HepG2 (cell line): ENCODE measurements around the gene PAFAH1B1. TPM values are rescaled to one million over a fixed set of nuclear protein-coding genes. Genes with fewer than 3 reads are reported as not detected.

Experiments used
- DNMT1 ChIP-seq: sonication (generic); formaldehyde crosslinking; IDR thresholded peaks from 2 replicates; pipeline ENCODE4 v1.5.1; 2020; ENCODE audit warnings: mild to moderate bottlenecking, missing genetic modification reagents
- DPF2 ChIP-seq: sonication (generic); formaldehyde crosslinking; IDR thresholded peaks from 2 replicates; pipeline ENCODE4 v1.4.0; 2020; ENCODE audit warnings: mild to moderate bottlenecking, low read depth, missing genetic modification reagents, borderline replicate concordance
- ELF1 ChIP-seq: sonication (generic); formaldehyde crosslinking; IDR thresholded peaks from 2 replicates; pipeline ENCODE4 v1.4.0; 2020; ENCODE audit warnings: missing genetic modification reagents
- FIP1L1 ChIP-seq: fragments of 200-400 bp; formaldehyde crosslinking; IDR thresholded peaks from 2 replicates; pipeline ENCODE4 v1.6.1; 2018; ENCODE audit warnings: low read depth, mild to moderate bottlenecking, low read length, moderate library complexity, borderline replicate concordance; ENCODE audit not compliant: insufficient read depth
- FOXK1 ChIP-seq: sonication (generic); formaldehyde crosslinking; IDR thresholded peaks from 2 replicates; pipeline ENCODE4 v1.4.0; 2020; ENCODE audit warnings: low read depth, missing genetic modification reagents, borderline replicate concordance
- FOXO1 ChIP-seq: sonication (generic); formaldehyde crosslinking; IDR thresholded peaks from 2 replicates; pipeline ENCODE4 v1.4.0; 2020; ENCODE audit warnings: missing genetic modification reagents
- GABPB1 ChIP-seq: IDR thresholded peaks from 2 replicates; pipeline ENCODE4 v1.6.1; 2016; ENCODE audit warnings: mild to moderate bottlenecking, missing genetic modification reagents, moderate library complexity, missing compliant biosample characterization
- HDAC1 ChIP-seq: sonication (generic); formaldehyde crosslinking; IDR thresholded peaks from 2 replicates; pipeline ENCODE4 v1.5.1; 2020; ENCODE audit warnings: mild to moderate bottlenecking, missing genetic modification reagents
- KLF12 ChIP-seq: sonication (generic); formaldehyde crosslinking; IDR thresholded peaks from 2 replicates; pipeline ENCODE4 v1.4.0; 2020; ENCODE audit warnings: missing genetic modification reagents, borderline replicate concordance
- KLF16 ChIP-seq, 2 experiments: sonication (generic) in 1 of 2; formaldehyde crosslinking in 1 of 2; IDR thresholded peaks; 2 replicates each; pipeline versions ENCODE4 v1.6.1 to v1.8.0; 2016 to 2023; ENCODE audit warnings: missing genetic modification reagents in 2 of 2, missing compliant biosample characterization in 1 of 2
- NBN ChIP-seq: fragments of 450-650 bp; conservative IDR thresholded peaks from 2 replicates; pipeline ENCODE4 v1.6.1; 2017
- POLR2A ChIP-seq, 2 experiments: IDR thresholded peaks; 2 replicates each; pipeline ENCODE4 v1.6.1; 2011; ENCODE audit warnings: low read depth in 2 of 2, low read length in 2 of 2, mild to moderate bottlenecking in 1 of 2, moderate library complexity in 1 of 2; ENCODE audit not compliant: insufficient read depth in 1 of 2
- SALL1 ChIP-seq: sonication (generic); formaldehyde crosslinking; IDR thresholded peaks from 2 replicates; pipeline ENCODE4 v1.8.0; 2022; ENCODE audit warnings: mild to moderate bottlenecking, missing genetic modification reagents
- SP2 ChIP-seq: sonication (generic); formaldehyde crosslinking; IDR thresholded peaks from 2 replicates; pipeline ENCODE4 v1.5.1; 2020; ENCODE audit warnings: mild to moderate bottlenecking, missing genetic modification reagents
- TERF1 ChIP-seq: sonication (generic); formaldehyde crosslinking; IDR thresholded peaks from 2 replicates; pipeline ENCODE4 v1.8.0; 2022; ENCODE audit warnings: mild to moderate bottlenecking, missing genetic modification reagents, moderate library complexity
- THAP11 ChIP-seq: IDR thresholded peaks from 2 replicates; pipeline ENCODE4 v1.6.1; 2016; ENCODE audit warnings: missing biosample characterization, missing genetic modification reagents
- YY1 ChIP-seq: IDR thresholded peaks from 2 replicates; pipeline ENCODE4 v1.6.1; 2011; ENCODE audit warnings: low read length, low read depth, moderate library complexity, mild to moderate bottlenecking; ENCODE audit not compliant: insufficient read depth, insufficient replicate concordance
- ZBTB3 ChIP-seq: sonication (generic); formaldehyde crosslinking; IDR thresholded peaks from 2 replicates; pipeline ENCODE4 v1.4.0; 2020; ENCODE audit warnings: low read depth, mild to moderate bottlenecking, moderate library complexity, missing genetic modification reagents, borderline replicate concordance
- ZFX ChIP-seq: sonication (generic); formaldehyde crosslinking; IDR thresholded peaks from 2 replicates; pipeline ENCODE4 v1.4.0; 2020; ENCODE audit warnings: mild to moderate bottlenecking, low read depth, missing genetic modification reagents, moderate library complexity
- ZGPAT ChIP-seq: IDR thresholded peaks from 2 replicates; pipeline ENCODE4 v1.6.1; 2016; ENCODE audit warnings: mild to moderate bottlenecking
- ZNF333 ChIP-seq: sonication (generic); formaldehyde crosslinking; IDR thresholded peaks from 2 replicates; pipeline ENCODE4 v1.4.0; 2020; ENCODE audit warnings: mild to moderate bottlenecking, missing genetic modification reagents, borderline replicate concordance
- ZNF383 ChIP-seq: sonication (generic); formaldehyde crosslinking; IDR thresholded peaks from 2 replicates; pipeline ENCODE4 v1.4.0; 2020; ENCODE audit warnings: missing genetic modification reagents, mild to moderate bottlenecking, borderline replicate concordance
- ZNF704 ChIP-seq: sonication (generic); formaldehyde crosslinking; IDR thresholded peaks from 2 replicates; pipeline ENCODE4 v1.8.1; 2023; ENCODE audit warnings: mild to moderate bottlenecking, inconsistent platforms, moderate library complexity, missing genetic modification reagents, borderline replicate concordance
- polyA plus RNA-seq, 8 experiments: library from polyadenylated mRNA; depleted of rRNA in 3 of 8; stranded (reverse) in 7 of 8; unstranded in 1 of 8; fragments of >200 nt; fragmentation: Illumina TruSeq in 4 of 8; extraction: Trizol in 4 of 8; gene quantifications; 2 replicates each; pipeline versions ENCODE4 v1.2.1 to v1.2.3, GENCODE V29; 2011 to 2016; ENCODE audit warnings: low read depth in 4 of 8, missing spikeins in 1 of 8, mixed read lengths in 1 of 8; ENCODE audit not compliant: insufficient read depth in 1 of 8
- total RNA-seq, 5 experiments: library from RNA; depleted of rRNA; stranded (reverse); fragments of >200 nt; fragmentation: Illumina TruSeq; extraction: Trizol; gene quantifications; 2 replicates each; pipeline ENCODE4 v1.2.3, GENCODE V29; 2016; ENCODE audit warnings: low read depth in 1 of 5

Gene PAFAH1B1
- total and polyA plus RNA-seq, 2 of the 13 experiments (the other 11 are each of a cell fraction or from before 2014, with no cell fraction given): 46.0 to 64.9 TPM

DNA sequence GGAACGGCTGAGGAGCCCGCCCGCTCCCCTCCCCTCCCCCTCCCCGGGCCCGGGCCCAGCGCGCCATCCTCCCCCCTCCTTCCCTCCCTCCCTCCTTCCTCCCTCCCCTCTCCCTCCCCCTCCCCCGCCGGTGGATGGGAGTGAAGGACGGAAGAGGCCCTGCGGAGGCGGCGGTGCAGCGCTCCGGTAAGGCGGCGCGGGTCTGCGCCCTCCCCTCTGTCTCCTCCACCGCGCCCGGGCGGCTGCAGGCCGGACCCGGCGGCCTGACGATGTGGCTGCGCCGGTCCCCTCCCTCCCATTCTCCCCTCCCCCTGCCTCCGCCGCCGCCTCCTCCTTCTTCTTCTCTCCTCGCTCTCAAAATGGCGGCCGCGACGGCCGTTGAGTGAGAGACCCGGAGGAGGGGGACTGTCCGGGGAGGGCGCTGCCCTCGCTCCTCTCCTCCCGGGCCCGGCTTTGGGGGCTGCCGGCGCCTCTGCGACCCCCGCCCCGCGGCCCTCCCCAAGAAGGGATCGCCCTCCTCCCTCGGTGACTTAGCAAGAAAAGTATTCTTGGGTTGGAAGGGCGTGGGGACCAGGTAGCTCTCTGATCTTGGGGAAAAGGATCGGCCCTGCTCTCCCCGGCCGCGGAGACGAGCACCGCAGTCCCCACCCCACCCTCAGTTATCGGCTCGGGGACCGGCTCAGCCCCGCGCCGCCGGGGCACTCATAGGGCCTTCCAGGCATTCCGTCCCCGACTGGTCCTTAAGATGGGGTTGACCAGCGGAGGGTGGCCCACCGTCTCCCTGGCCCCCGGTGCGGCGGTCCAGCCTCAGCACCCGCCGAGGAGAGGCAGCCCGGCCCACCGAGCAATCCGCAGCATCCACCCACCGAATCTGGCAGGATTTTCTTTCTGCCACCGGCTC, 617 bp downstream of the PAFAH1B1 start (continued):
- TF ChIP-seq ZGPAT (CRISPR knock-in tag) (peak; percentile 41; the same call in 1 of the 2 replicates), SP2 (no peak), HDAC1 (CRISPR knock-in tag) (no peak; the same call in 1 of the 2 replicates), ZFX (CRISPR knock-in tag) (no peak; the same call in 1 of the 2 replicates), ZBTB3 (no peak), DNMT1 (CRISPR knock-in tag) (no peak), DPF2 (CRISPR knock-in tag) (no peak), THAP11 (CRISPR knock-in tag) (peak; percentile 2; the same call in 1 of the 2 replicates), FIP1L1 (no peak), FOXK1 (0 out of 2 replicates have a peak, but pooled peaks have one; percentile 9), SALL1 (CRISPR knock-in tag) (0 out of 2 replicates have a peak, but pooled peaks have one; percentile 9), ZNF383 (CRISPR knock-in tag) (no peak), POLR2A (IDR thresholded peaks at IDR 0.05; ENCODE audit: insufficient read depth in 1 of 2, low read depth in 2 of 2, low read length in 2 of 2) (peak in 1 of 2 experiments; percentile 24; a peak in 3 of 4 replicates), GABPB1 (CRISPR knock-in tag) (peak; percentile 59), ZNF704 (0 out of 2 replicates have a peak, but pooled peaks have one; percentile 18), KLF16 (CRISPR knock-in tag; IDR thresholded peaks at IDR 0.05) (peak in 1 of 2 experiments; percentile 41; a peak in 1 of 4 replicates), YY1 (peak; percentile 92), KLF12 (no peak), ELF1 (0 out of 2 replicates have a peak, but pooled peaks have one; percentile 4), FOXO1 (CRISPR knock-in tag) (0 out of 2 replicates have a peak, but pooled peaks have one; percentile 17), ZNF333 (peak; percentile 21; the same call in 1 of the 2 replicates), TERF1 (CRISPR knock-in tag) (no peak), NBN (no peak)
